Loucy (cell line): Measurements from ENCODE around the gene USB1.

ENCODE experiments used
- EZH2phosphoT487 ChIP-seq: fragments of 200-600 bp; IDR thresholded peaks from 2 replicates; pipeline ENCODE4 v1.6.1; 2018; ENCODE audit warnings: antibody characterized with exemption, mild to moderate bottlenecking, moderate library complexity, borderline replicate concordance
- TF ChIP-seq, protein P1 (sequence below): fragments of 200-600 bp; sonication (generic); conservative IDR thresholded peaks from 2 replicates; pipeline ENCODE4 v1.5.1; 2014; ENCODE audit warnings: mild to moderate bottlenecking, antibody characterized with exemption, low read length

DNA sequence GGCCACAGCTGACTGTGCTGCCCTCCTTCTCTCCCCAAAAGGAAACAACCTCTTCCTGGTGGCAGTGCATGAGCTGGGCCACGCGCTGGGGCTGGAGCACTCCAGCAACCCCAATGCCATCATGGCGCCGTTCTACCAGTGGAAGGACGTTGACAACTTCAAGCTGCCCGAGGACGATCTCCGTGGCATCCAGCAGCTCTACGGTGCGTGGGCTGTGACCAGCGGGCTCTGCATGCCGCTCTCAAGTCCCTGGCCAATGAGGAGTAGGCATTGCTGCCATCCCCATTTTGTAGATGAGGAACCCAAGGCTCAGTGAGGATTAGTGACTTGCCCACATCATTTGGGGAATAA lies 39.3 kb downstream of the USB1 start:
- TF ChIP-seq, protein P1, sequence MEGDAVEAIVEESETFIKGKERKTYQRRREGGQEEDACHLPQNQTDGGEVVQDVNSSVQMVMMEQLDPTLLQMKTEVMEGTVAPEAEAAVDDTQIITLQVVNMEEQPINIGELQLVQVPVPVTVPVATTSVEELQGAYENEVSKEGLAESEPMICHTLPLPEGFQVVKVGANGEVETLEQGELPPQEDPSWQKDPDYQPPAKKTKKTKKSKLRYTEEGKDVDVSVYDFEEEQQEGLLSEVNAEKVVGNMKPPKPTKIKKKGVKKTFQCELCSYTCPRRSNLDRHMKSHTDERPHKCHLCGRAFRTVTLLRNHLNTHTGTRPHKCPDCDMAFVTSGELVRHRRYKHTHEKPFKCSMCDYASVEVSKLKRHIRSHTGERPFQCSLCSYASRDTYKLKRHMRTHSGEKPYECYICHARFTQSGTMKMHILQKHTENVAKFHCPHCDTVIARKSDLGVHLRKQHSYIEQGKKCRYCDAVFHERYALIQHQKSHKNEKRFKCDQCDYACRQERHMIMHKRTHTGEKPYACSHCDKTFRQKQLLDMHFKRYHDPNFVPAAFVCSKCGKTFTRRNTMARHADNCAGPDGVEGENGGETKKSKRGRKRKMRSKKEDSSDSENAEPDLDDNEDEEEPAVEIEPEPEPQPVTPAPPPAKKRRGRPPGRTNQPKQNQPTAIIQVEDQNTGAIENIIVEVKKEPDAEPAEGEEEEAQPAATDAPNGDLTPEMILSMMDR, result no peak
- TF ChIP-seq EZH2phosphoT487, result no peak
